H1 (cell line): ENCODE data around the gene MMEL1. TPM values are rescaled to one million over a fixed set of nuclear protein-coding genes. Genes with fewer than 3 reads are reported as not detected.
A peak's percentile ranks its signal among the peaks of the same experiment; 100 is the strongest.

Experiments used
- CREB1 ChIP-seq: IDR thresholded peaks from 2 replicates; pipeline ENCODE4 v1.6.1; 2012; ENCODE audit warnings: inconsistent platforms
- FOSL1 ChIP-seq: IDR thresholded peaks from 2 replicates; pipeline ENCODE4 v1.6.1; 2011; ENCODE audit warnings: mild to moderate bottlenecking, low read depth, low read length, moderate library complexity; ENCODE audit not compliant: insufficient read depth
- GABPA ChIP-seq: IDR thresholded peaks from 2 replicates; pipeline ENCODE4 v1.6.1; 2011; ENCODE audit warnings: mild to moderate bottlenecking, low read length, moderate library complexity, borderline replicate concordance; ENCODE audit not compliant: insufficient read depth
- HDAC2 ChIP-seq, 2 experiments: fragments of 300-600 bp in 1 of 2; sonication (generic) in 1 of 2; IDR thresholded peaks; 2 replicates each; pipeline ENCODE4 v1.6.1; 2011 to 2012; ENCODE audit warnings: low read depth in 2 of 2, low read length in 2 of 2, mild to moderate bottlenecking in 2 of 2, moderate library complexity in 2 of 2, borderline replicate concordance in 1 of 2, inconsistent platforms in 1 of 2
- KDM1A ChIP-seq: fragments of 200-600, 300-600 bp; sonication (generic); IDR thresholded peaks from 2 replicates; pipeline ENCODE4 v1.7.1; 2016; ENCODE audit warnings: mild to moderate bottlenecking, low read length, borderline replicate concordance
- RBBP5 ChIP-seq: IDR thresholded peaks from 2 replicates; pipeline ENCODE4 v1.7.1; 2012; ENCODE audit warnings: low read depth, mild to moderate bottlenecking, inconsistent platforms, low read length, moderate library complexity, borderline replicate concordance
- SP1 ChIP-seq: IDR thresholded peaks from 2 replicates; pipeline ENCODE4 v1.6.1; 2011; ENCODE audit warnings: low read depth, low read length
- TCF12 ChIP-seq: IDR thresholded peaks from 2 replicates; pipeline ENCODE4 v1.6.1; 2011; ENCODE audit warnings: low read depth, mild to moderate bottlenecking, low read length
- polyA plus RNA-seq, 7 experiments: library from polyadenylated mRNA; depleted of rRNA in 3 of 7; stranded (reverse) in 5 of 7; unstranded in 2 of 7; fragments of >200 nt in 5 of 7; fragments of 200-250 nt in 2 of 7; gene quantifications; 1 replicate in 5 of 7; 2 replicates in 1 of 7; 4 replicates in 1 of 7; pipeline versions ENCODE4 v1.2.1 to v1.2.3, GENCODE V29; 2011 to 2013; ENCODE audit warnings: missing spikeins in 2 of 7, mixed read lengths in 2 of 7
- total RNA-seq: library from RNA; stranded (reverse); fragmentation: NEBNext Ultra II Directional; extraction: Animal tissue kit (Norgen Biotek cat#: 25700); gene quantifications from 2 replicates; pipeline ENCODE4 v1.2.1, GENCODE V29; 2021
- TF ChIP-seq, protein P1 (sequence below), 3 experiments: IDR thresholded peaks; 1 replicate in 2 of 3; 2 replicates in 1 of 3; pipeline versions ENCODE4 v1.5.1 to v1.6.1; 2011; ENCODE audit warnings: low read length in 3 of 3, mild to moderate bottlenecking in 3 of 3, inconsistent platforms in 2 of 3, low read depth in 1 of 3, moderate library complexity in 1 of 3; ENCODE audit not compliant: insufficient read depth in 1 of 3; ENCODE audit errors: control extremely low read depth in 1 of 3
- TF ChIP-seq, protein P2 (sequence below): IDR thresholded peaks from 2 replicates; pipeline ENCODE4 v1.6.1; 2012; ENCODE audit warnings: inconsistent platforms
- TF ChIP-seq, protein P3 (sequence below): IDR thresholded peaks from 2 replicates; pipeline ENCODE4 v1.6.1; 2011; ENCODE audit warnings: low read depth, mild to moderate bottlenecking, low read length; ENCODE audit not compliant: insufficient read depth

Gene MMEL1
- total and polyA plus RNA-seq, 2 of the 8 experiments (the other 6 are each of a cell fraction or from before 2014, with no cell fraction given): 0.91 to 1.7 TPM

- TF ChIP-seq RBBP5 (no peak), SP1 (peak; percentile 74; the same call in 1 of the 2 replicates), HDAC2 (IDR thresholded peaks at IDR 0.05; ENCODE audit: borderline replicate concordance in 1 of 2, low read depth in 2 of 2, low read length in 2 of 2) (peak in 1 of 2 experiments; percentile 32; a peak in 1 of 4 replicates), GABPA (no peak), TCF12 (no peak), CREB1 (peak; percentile 49; the same call in 1 of the 2 replicates), FOSL1 (no peak), KDM1A (no peak)
- TF ChIP-seq, protein P1, sequence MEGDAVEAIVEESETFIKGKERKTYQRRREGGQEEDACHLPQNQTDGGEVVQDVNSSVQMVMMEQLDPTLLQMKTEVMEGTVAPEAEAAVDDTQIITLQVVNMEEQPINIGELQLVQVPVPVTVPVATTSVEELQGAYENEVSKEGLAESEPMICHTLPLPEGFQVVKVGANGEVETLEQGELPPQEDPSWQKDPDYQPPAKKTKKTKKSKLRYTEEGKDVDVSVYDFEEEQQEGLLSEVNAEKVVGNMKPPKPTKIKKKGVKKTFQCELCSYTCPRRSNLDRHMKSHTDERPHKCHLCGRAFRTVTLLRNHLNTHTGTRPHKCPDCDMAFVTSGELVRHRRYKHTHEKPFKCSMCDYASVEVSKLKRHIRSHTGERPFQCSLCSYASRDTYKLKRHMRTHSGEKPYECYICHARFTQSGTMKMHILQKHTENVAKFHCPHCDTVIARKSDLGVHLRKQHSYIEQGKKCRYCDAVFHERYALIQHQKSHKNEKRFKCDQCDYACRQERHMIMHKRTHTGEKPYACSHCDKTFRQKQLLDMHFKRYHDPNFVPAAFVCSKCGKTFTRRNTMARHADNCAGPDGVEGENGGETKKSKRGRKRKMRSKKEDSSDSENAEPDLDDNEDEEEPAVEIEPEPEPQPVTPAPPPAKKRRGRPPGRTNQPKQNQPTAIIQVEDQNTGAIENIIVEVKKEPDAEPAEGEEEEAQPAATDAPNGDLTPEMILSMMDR (IDR thresholded peaks at IDR 0.05; ENCODE audit: control extremely low read depth in 1 of 3, insufficient read depth in 1 of 3, low read depth in 1 of 3, low read length in 3 of 3): no peak
- TF ChIP-seq, protein P2, sequence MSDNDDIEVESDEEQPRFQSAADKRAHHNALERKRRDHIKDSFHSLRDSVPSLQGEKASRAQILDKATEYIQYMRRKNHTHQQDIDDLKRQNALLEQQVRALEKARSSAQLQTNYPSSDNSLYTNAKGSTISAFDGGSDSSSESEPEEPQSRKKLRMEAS: no peak; the same call in 1 of the 2 replicates
- TF ChIP-seq, protein P3, sequence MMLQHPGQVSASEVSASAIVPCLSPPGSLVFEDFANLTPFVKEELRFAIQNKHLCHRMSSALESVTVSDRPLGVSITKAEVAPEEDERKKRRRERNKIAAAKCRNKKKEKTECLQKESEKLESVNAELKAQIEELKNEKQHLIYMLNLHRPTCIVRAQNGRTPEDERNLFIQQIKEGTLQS: no peak
Observed at GRCh38 chr1:2611031-2611501, 21.8 kb downstream of the MMEL1 start (continued).
